ACC112 (cell line): ENCODE measurements around the gene MRPL20.
"Not testable (repeated sequence)": the region's sequence is repeated elsewhere in the genome, so short reads cannot be mapped to it uniquely, and the experiment has no call there.

Experiments
- H2AFZ ChIP-seq: fragments of 200-600 bp; sonication (generic); one replicate; pipeline ENCODE4 v1.6.0; 2017; ENCODE audit warnings: antibody characterized with exemption, low read length; ENCODE audit not compliant: unreplicated experiment
- H3K27ac ChIP-seq: fragments of 200-600 bp; sonication (generic); 2 replicates; pipeline ENCODE4 v1.5.1; 2014; ENCODE audit warnings: low read depth, mild to moderate bottlenecking, antibody characterized with exemption, low read length, moderate library complexity
- H3K27me3 ChIP-seq: fragments of 200-600 bp; sonication (generic); 2 replicates; pipeline ENCODE4 v1.6.1; 2014; ENCODE audit warnings: mild to moderate bottlenecking, antibody characterized with exemption, low read length, moderate library complexity, mixed read lengths; ENCODE audit not compliant: insufficient read depth
- H3K36me3 ChIP-seq: fragments of 200-600 bp; sonication (generic); 2 replicates; pipeline ENCODE4 v1.6.1; 2016; ENCODE audit warnings: mild to moderate bottlenecking, antibody characterized with exemption, low read length, moderate library complexity, mixed read lengths; ENCODE audit not compliant: insufficient read depth
- H3K4me1 ChIP-seq: fragments of 200-600 bp; sonication (generic); one replicate; pipeline ENCODE4 v1.6.1; 2016; ENCODE audit warnings: low read length, mixed read lengths; ENCODE audit not compliant: insufficient read depth, unreplicated experiment, control insufficient read depth
- H3K4me3 ChIP-seq: fragments of 200-600 bp; sonication (generic); 2 replicates; pipeline ENCODE4 v1.5.1; 2014; ENCODE audit warnings: mild to moderate bottlenecking, low read depth, low read length
- H3K79me2 ChIP-seq: fragments of 200-600 bp; sonication (generic); one replicate; pipeline ENCODE4 v1.6.0; 2016; ENCODE audit warnings: low read length; ENCODE audit not compliant: control insufficient read depth, unreplicated experiment, insufficient read depth

MRPL20 gene

DNA sequence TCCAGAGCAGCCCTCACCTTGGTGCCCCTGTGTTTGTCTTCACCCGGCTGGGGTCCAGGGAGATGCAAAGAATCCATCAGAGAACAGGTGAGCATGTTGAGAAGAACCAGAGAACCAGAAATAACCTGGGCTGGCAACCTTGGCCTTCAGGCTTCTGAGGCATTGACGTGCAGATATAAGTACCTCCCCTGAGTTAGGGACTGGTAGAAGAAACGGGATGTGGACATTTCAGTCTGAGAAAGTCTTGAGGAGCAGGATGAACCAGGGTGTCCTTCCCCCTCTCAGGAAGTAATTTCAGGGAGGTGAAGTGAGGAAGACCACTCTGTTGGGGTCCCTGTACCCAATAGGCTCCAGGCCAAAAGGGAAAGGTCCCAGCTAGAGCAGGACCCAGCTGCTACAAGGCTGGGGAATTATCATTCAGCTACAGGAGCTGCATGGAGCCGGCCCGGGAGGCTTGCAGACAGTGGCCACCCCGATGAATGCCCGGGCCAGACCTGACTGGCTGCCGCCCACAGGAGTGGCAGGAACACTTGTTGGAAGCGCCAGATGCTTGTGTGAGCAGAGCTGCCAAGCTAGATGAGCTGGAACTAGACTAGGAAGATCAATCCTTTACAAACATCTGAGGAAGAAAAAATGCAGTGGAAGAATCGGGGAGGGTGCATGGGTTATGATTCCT is 30.4 kb downstream of the MRPL20 start:
- H3K4me1 ChIP-seq = peaks cover 20% of the 10 kb centered on the region
- no peaks in the 10 kb centered on the region; the same call in 1 of the 2 replicates for H3K36me3 ChIP-seq
- H2AFZ ChIP-seq = no peak overlapping the region
- no peaks in the 10 kb centered on the region for H3K27me3 ChIP-seq
- no peak overlapping the region for H3K27ac ChIP-seq
- H3K79me2 ChIP-seq = peaks cover 25% of the 10 kb centered on the region
- H3K4me3 ChIP-seq = no peak overlapping the region; the same call in 1 of the 2 replicates

DNA sequence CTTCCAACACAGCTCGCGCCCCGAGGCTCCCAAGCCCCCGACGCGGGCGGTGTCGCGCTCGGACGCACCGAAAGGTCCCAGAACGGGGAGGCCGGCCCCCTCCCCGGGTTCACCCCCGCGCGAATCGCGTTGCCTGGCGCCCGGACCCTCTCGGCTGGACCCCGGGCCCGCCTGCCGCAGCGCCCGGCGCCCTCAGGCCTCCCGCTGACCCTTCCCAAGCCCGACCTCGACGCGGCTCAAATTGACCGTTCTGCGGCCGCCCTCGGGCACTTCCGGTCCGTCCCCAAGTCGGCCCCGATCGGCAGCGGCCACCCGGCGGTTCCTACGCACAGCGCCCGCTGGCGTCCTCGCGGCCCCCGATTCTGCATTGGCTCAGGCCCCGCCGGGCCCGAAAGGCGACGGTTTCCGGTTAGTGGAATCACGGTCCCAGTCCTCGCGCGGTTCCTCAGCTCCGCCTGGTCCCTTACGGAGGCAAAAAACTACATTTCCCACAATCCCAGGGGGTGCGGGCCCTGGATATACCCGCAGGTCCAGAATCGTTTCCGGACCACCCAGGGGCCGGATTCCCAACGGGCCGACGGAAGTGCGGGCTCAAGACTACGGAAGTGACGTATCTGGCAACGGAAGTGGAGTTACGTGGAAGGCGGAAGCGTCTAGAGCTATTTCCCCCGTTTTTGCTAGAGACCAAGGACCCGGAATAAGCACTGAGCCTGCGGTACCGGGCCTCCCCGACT is 32.0 kb downstream of the MRPL20 start, which contains the start of gene AURKAIP1:
AURKAIP1 (minus strand) TSS at position 279 of the 734 bp plus-strand sequence. CDS start 451 bp downstream, outside the sequence.
- peak within 1 kb of the TSS; percentile 87 for H3K27ac ChIP-seq
- peak within 1 kb of the TSS; percentile 75 for H2AFZ ChIP-seq
- no peaks in the 10 kb centered on the region; the same call in 1 of the 2 replicates for H3K36me3 ChIP-seq
- H3K79me2 ChIP-seq = peaks cover 25% of the 10 kb centered on the region
- H3K27me3 ChIP-seq = no peaks in the 10 kb centered on the region
- peak within 1 kb of the TSS; percentile 97 for H3K4me3 ChIP-seq
- peaks cover 25% of the 10 kb centered on the region for H3K4me1 ChIP-seq

DNA sequence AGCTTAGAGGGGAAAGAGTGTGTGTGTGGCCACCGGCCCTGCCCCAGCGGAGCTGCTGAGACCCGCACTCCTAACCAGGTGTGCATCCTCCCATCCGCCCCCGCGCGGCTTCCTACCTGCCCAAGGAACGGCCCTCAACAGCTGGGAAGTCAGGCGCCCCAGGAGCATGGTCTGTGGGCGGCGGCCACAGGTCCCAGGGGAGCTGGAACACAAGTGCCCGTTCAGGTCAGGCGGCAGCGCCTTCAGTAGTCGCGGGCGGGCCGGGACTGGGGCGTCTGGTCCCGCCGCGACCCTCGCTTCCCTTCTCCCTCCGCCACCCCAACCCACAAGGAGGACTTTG is 32.5 kb downstream of the MRPL20 start:
- no peaks in the 10 kb centered on the region; the same call in 1 of the 2 replicates for H3K36me3 ChIP-seq

DNA sequence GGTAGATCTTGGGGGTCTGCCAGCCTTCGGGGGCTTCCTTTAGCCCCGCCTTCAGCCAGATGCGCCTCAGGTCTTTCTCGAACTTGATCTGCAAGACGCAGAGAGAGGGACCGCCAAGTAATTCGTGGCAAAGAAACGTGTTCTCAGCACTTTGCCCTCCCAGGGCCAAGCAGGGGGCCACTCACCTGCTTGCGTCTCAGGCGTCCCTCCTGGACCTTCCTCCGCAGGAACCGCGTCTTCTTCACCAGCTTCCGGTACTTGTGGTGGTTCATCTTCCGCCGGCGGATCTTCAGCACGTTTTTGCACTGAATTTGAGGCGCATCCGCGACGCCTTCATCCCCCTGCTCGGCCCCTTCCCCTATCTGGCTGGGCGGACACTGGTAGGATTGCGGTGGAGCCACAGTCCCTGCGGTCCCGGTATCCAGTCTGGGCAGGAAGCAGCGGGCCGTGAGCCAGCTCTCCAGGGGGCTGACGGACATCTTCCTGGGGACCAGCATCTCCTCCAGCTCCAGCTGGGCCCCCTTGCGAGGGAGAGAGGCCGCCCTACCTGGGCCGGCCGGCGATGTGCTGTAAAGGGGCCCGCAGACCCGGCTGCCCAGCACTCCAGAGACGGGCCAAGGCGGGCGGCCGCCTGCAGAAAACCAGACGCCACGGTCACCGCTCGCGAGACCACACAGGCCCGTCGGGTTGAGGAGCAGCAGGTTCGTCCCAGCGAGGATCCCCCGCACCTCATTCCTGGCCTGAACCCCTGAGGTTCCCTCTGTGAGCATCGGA is 33.1 kb downstream of the MRPL20 start:
- no peak overlapping the region for H3K27ac ChIP-seq
- no peaks in the 10 kb centered on the region for H3K27me3 ChIP-seq
- no peaks in the 10 kb centered on the region; the same call in 1 of the 2 replicates for H3K36me3 ChIP-seq
- H3K4me1 ChIP-seq = peaks cover 25% of the 10 kb centered on the region
- H2AFZ ChIP-seq = no peak overlapping the region
- peaks cover 25% of the 10 kb centered on the region for H3K79me2 ChIP-seq
- peak overlapping the region; percentile 97 for H3K4me3 ChIP-seq

More for the DNA sequence above, 32.5 kb downstream of the MRPL20 start:
- H2AFZ ChIP-seq = peak overlapping the region; percentile 75
- H3K27ac ChIP-seq = peak overlapping the region; percentile 87
- peaks cover 25% of the 10 kb centered on the region for H3K4me1 ChIP-seq
- peaks cover 25% of the 10 kb centered on the region for H3K79me2 ChIP-seq
- H3K27me3 ChIP-seq = no peaks in the 10 kb centered on the region
- H3K4me3 ChIP-seq = peak overlapping the region; percentile 97

DNA sequence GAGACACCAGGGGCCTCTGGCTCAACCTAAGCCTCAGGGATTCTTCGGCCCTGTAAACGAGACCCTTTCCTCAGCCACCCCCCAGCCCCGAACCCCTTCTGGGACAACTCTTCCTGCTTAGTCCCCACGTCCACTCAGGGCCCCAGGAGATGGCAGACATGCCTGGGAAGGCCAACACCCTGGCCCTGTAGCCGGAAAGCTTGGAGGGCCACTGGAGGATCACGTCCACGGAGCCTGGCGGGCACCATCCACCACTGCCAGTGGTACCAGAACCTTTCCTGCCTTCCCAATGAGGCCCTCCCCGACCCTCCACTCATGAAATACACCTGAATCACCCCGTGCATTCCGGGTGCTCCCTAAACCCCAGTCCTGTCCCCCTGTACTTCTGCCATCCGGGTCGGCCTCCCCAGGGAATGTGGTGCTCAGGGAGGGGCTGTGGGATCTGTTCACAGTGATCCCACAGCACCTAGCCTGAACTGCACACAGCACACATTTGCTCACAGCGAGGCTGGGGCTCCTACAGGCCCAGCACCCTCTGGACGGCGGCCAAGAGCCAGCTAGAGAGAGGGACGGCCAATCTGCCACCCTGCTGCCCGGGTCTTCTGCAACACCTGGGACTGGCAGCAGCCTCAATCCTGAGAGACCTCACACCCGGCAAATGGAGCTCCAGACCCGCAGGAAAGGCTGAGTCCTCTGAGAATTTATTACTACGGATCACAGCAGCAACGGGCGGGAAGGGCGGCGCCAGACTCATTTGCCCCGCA is 33.9 kb downstream of the MRPL20 start:
- peak overlapping the region; percentile 97 for H3K4me3 ChIP-seq
- H3K79me2 ChIP-seq = peaks cover 25% of the 10 kb centered on the region
- H3K27ac ChIP-seq = no peak overlapping the region

DNA sequence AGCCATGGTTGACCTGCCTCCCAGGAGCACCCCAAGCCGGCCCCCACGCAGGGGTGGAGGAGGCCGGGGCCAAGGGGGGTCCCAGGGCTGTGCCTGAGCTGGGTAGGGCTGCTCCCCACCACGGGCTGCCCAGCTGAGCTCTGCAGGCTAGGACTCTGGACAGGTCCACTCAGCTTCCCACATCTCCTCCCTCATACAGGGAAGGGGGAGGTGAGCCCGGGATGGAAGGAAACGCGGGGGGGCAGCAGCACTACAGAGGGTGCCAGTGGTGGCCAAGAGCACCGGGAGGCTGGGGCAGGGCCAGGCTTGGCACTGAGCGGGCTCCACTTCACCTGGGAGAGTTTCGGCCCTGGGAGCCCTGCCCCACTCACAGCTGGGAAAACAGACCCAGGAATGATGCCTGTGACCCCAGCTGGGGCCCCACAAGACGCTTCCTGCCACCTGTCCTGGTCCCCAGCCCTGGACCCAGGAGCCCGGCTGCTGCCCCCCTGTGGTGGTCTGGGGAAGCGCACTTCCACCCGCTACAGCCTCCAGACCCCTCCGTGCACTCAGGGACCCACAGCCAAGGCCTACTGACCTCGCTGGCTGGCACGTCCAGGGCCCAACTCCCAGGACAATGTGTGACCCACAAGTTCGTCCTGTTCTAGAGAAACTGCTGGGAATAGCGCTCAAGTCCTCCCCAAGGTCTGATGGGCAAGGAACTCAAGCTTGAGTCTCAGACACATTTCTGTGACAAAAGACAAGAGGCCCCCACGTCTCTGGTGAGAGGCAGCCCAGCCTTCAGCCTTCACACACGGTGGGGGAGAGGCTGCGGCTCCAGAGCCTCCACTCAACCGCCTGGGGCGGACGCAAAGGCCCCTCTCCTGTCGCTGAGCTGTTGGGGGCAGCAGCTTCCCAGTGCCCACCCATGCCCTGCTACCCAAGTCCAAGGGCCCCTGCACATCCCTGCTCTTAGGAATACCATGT is 35.1 kb downstream of the MRPL20 start:
- Histone ChIP-seq H3K4me3 (no peak overlapping the region), H3K36me3 (no peaks in the 10 kb centered on the region; the same call in 1 of the 2 replicates), H3K27ac (no peak overlapping the region)

More for the DNA sequence above, 33.9 kb downstream of the MRPL20 start:
- Histone ChIP-seq H3K4me1 (peaks cover 25% of the 10 kb centered on the region), H3K36me3 (no peaks in the 10 kb centered on the region; the same call in 1 of the 2 replicates), H2AFZ (no peak overlapping the region), H3K27me3 (no peaks in the 10 kb centered on the region)

DNA sequence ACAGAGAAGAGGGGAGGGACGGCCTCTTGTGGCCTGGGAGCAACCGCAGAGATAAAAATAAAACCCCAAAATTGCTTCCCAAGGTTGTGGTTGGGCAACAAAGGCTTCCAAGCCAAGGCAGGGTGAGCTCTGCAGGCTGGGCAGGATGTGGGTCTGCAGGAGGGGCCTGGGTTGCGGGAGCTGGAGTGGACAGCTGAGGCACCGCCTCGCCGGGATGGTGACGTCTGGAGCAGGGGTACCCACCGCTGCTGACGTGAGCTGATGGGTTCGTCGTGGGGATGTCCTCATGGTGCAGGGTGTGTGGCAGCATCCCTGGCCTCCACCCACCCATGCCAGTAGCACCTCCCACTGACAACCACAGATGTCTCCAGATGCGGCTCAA is 35.7 kb downstream of the MRPL20 start:
- peaks cover 25% of the 10 kb centered on the region for H3K79me2 ChIP-seq
- no peak overlapping the region for H3K27ac ChIP-seq
- H3K27me3 ChIP-seq = no peaks in the 10 kb centered on the region
- H2AFZ ChIP-seq = no peak overlapping the region
- no peak overlapping the region for H3K4me3 ChIP-seq
- no peaks in the 10 kb centered on the region; the same call in 1 of the 2 replicates for H3K36me3 ChIP-seq
- peaks cover 25% of the 10 kb centered on the region for H3K4me1 ChIP-seq

More for the DNA sequence above, 35.1 kb downstream of the MRPL20 start:
- Histone ChIP-seq H2AFZ (no peak overlapping the region), H3K27me3 (no peaks in the 10 kb centered on the region), H3K79me2 (peaks cover 25% of the 10 kb centered on the region), H3K4me1 (peaks cover 25% of the 10 kb centered on the region)

DNA sequence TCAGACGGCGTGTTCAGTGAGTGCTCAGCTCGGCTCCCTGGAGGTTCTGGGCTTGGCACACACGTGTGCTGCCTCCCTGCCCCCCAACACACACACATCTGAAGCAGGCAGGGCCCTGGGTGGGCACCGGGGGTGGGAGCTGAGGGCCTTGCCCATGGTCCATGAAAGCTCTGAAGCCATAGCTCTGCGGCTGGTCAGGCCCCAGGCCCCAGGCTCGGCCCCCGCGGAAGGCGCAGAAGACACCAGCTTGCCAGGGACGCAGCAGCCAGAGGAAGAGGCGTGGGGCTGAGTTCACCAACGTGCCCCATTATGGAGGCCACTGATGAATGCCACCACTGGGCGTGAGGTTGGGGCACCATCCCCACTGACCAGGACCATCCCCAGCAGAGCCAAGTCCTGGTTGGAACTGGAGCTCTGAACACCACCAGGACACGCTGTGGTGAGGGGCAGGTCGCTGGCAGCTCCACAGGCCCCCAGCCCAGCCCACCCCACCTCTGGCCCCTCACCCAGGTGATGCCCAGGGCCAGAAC is 36.3 kb downstream of the MRPL20 start:
- Histone ChIP-seq H2AFZ (no peak overlapping the region), H3K79me2 (peaks cover 25% of the 10 kb centered on the region), H3K4me1 (peaks cover 20% of the 10 kb centered on the region), H3K27ac (no peak overlapping the region), H3K36me3 (no peaks in the 10 kb centered on the region; the same call in 1 of the 2 replicates), H3K27me3 (no peaks in the 10 kb centered on the region), H3K4me3 (no peak overlapping the region)

DNA sequence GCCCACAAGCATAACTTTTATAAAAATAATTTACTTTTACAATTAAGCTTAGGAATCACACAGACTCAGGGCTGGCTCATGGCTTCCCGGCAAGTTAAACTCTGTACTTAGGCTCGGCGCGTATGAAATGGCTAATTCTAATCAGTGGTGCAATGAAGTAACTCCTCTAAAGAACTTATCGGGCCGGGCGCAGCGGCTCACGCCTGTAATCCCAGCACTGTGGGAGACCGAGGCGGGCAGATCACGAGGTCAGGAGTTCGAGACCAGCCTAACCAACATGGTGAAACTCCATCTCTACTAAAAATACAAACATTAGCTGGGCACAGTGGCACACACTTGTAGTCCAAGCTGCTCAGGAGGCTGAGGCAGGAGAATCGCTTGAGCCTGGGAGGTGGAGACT is 37.0 kb downstream of the MRPL20 start:
- H3K27ac ChIP-seq, H2AFZ ChIP-seq, H3K27me3 ChIP-seq, H3K36me3 ChIP-seq, H3K4me3 ChIP-seq: not testable (repeated sequence)
- Histone ChIP-seq H3K79me2 (peaks cover 25% of the 10 kb centered on the region), H3K4me1 (peaks cover 20% of the 10 kb centered on the region)
